ENCODE data around the gene PGC. TPM values are rescaled to one million over a fixed set of nuclear protein-coding genes. Genes with fewer than 3 reads are reported as not detected.

Gene PGC
- total RNA-seq, 1 experiment from 2014 or later, result not detected

GRCh38 chr6:41746107-41746506 lies 1.1 kb downstream of the PGC start:
- Histone ChIP-seq H3K4me1 (ENCODE audit: insufficient read depth, low read length) (no peaks in the 10 kb centered on the region), H2BK5ac (ENCODE audit: insufficient read length, low read length) (no peak overlapping the region), H3K23me2 (ENCODE audit: insufficient read length, low read depth, low read length, poor library complexity, severe bottlenecking) (no peaks in the 10 kb centered on the region), H2BK15ac (ENCODE audit: low read depth, low read length) (no peak overlapping the region), H2BK12ac (ENCODE audit: insufficient read length, low read depth, low read length) (no peak overlapping the region), H3K4me2 (ENCODE audit: insufficient read depth, insufficient read length, low read length) (no peak overlapping the region), H3K9ac (ENCODE audit: extremely low read depth, insufficient read length, low read length) (no peak overlapping the region), H3K27me3 (ENCODE audit: insufficient read depth, low read length) (no peaks in the 10 kb centered on the region), H2BK20ac (ENCODE audit: low read depth, low read length, poor library complexity, severe bottlenecking) (no peak overlapping the region), H3K4ac (ENCODE audit: low read depth, low read length) (no peak overlapping the region), H2AFZ (ENCODE audit: low read length) (no peak overlapping the region), H3K9me3 (ENCODE audit: control insufficient read depth, low read depth, low read length) (no peaks in the 10 kb centered on the region), H4K91ac (ENCODE audit: insufficient read length, low read depth, low read length) (no peak overlapping the region), H4K5ac (ENCODE audit: insufficient read length, low read depth, low read length) (no peak overlapping the region), H3K27ac (ENCODE audit: insufficient read length, low read depth, low read length) (no peak overlapping the region), H3K18ac (ENCODE audit: insufficient read length, low read depth, low read length) (no peak overlapping the region), H2AK5ac (ENCODE audit: insufficient read length, low read length) (no peak overlapping the region), H4K20me1 (ENCODE audit: control insufficient read depth, insufficient read depth, insufficient read length) (no peaks in the 10 kb centered on the region), H3T11ph (ENCODE audit: low read length) (no peak overlapping the region), H3K14ac (ENCODE audit: insufficient read depth, low read length) (no peak overlapping the region; the same call in 1 of the 2 replicates), H3K79me1 (ENCODE audit: insufficient read depth, low read depth, low read length, poor library complexity, severe bottlenecking) (no peaks in the 10 kb centered on the region), H4K8ac (replicated peaks; ENCODE audit: insufficient read length, low read depth, low read length) (no peak overlapping the region), H3K56ac (ENCODE audit: insufficient read length, low read depth, low read length) (no peak overlapping the region), H3K79me2 (ENCODE audit: insufficient read depth, low read length) (no peaks in the 10 kb centered on the region), H2BK120ac (ENCODE audit: low read depth, low read length, poor library complexity, severe bottlenecking) (no peak overlapping the region), H3K23ac (ENCODE audit: insufficient read length, low read depth, low read length) (no peak overlapping the region)
- H3K36me3 Mint-ChIP-seq (ENCODE audit: insufficient read depth in 1 of 3, low read depth in 3 of 3), result no peaks in the 10 kb centered on the region; a peak in 1 of 7 replicates
- DNase-seq, result no peak
- peaks cover 5 to 6% of the 10 kb centered on the region in 2 experiments for H3K4me1 Mint-ChIP-seq
- no peaks in the 10 kb centered on the region for H3K9me3 Mint-ChIP-seq
- no peak overlapping the region for H3K4me3 Mint-ChIP-seq
- peaks cover 13% of the 10 kb centered on the region for H3K27me3 Mint-ChIP-seq (ENCODE audit: low read depth)
- WGBS (ENCODE audit: extremely low coverage, insufficient read length, low lambda C conversion rate), result no CpG with 5 or more reads among the region's 10 CpGs
- TF ChIP-seq CTCF (conservative IDR thresholded peaks at IDR 0.05), result no peak
- peak overlapping the region in 1 of 3 experiments; percentile 86; a peak in 1 of 7 replicates for H3K27ac Mint-ChIP-seq

Data from H9 (cell line).